Ectodermal cell (in vitro differentiated cells): Measurements from ENCODE around the gene NOXA1.

Experiments used
- H3K27ac ChIP-seq: 2 replicates; pipeline ENCODE4 v1.7.0; 2013; ENCODE audit warnings: mild to moderate bottlenecking, low read depth, low read length; ENCODE audit not compliant: insufficient read depth, poor library complexity, severe bottlenecking
- H3K27me3 ChIP-seq: 2 replicates; pipeline ENCODE4 v1.7.0; 2013; ENCODE audit warnings: mild to moderate bottlenecking, low read length; ENCODE audit not compliant: insufficient read depth, control insufficient read depth, poor library complexity, severe bottlenecking
- H3K36me3 ChIP-seq: one replicate; pipeline ENCODE4 v1.7.0; 2013; ENCODE audit warnings: low read length; ENCODE audit not compliant: control insufficient read depth, insufficient read depth
- H3K4me1 ChIP-seq: one replicate; pipeline ENCODE4 v1.7.0; 2013; ENCODE audit warnings: low read length; ENCODE audit not compliant: control insufficient read depth, insufficient read depth
- H3K4me3 ChIP-seq: 2 replicates; pipeline ENCODE4 v1.7.0; 2013; ENCODE audit warnings: low read depth, low read length, control low read depth; ENCODE audit not compliant: insufficient read depth
- H3K9me3 ChIP-seq: 2 replicates; pipeline ENCODE4 v1.7.0; 2013; ENCODE audit warnings: mild to moderate bottlenecking, low read length, moderate library complexity; ENCODE audit not compliant: control insufficient read depth
- WGBS, 2 experiments: methylation state at CpG; one replicate each; pipeline ENCODE4 v1.1.7; 2013; ENCODE audit warnings: missing lambda C conversion rate in 2 of 2; 5-methylcytosine and 5-hydroxymethylcytosine counted together

NOXA1 gene

GRCh38 chr9:137416006-137416562, 7.1 kb upstream of the NOXA1 start:
- Histone ChIP-seq H3K4me1 (peaks cover 5% of the 10 kb centered on the region), H3K27me3 (no peaks in the 10 kb centered on the region), H3K27ac (no peak overlapping the region), H3K9me3 (no peaks in the 10 kb centered on the region), H3K4me3 (no peak overlapping the region), H3K36me3 (no peaks in the 10 kb centered on the region)
- 92 to 94% methylated on average over 23 of the region's 23 CpGs for WGBS, 2 experiments

GRCh38 chr9:137416563-137417151, 6.5 kb upstream of the NOXA1 start:
- 95 to 97% methylated on average over 45 of the region's 45 CpGs for WGBS, 2 experiments
- Histone ChIP-seq H3K27me3 (no peaks in the 10 kb centered on the region), H3K4me1 (peaks cover 5% of the 10 kb centered on the region), H3K36me3 (no peaks in the 10 kb centered on the region), H3K9me3 (no peaks in the 10 kb centered on the region), H3K27ac (no peak overlapping the region), H3K4me3 (no peak overlapping the region)

GRCh38 chr9:137417161-137418021, 5.8 kb upstream of the NOXA1 start:
- WGBS, 2 experiments: 96 to 97% methylated on average over 99 of the region's 99 CpGs
- H3K36me3 ChIP-seq: no peaks in the 10 kb centered on the region
- H3K9me3 ChIP-seq: no peaks in the 10 kb centered on the region
- H3K4me3 ChIP-seq: no peak overlapping the region
- H3K27me3 ChIP-seq: peaks cover 5% of the 10 kb centered on the region
- H3K27ac ChIP-seq: no peak overlapping the region
- H3K4me1 ChIP-seq: peaks cover 5% of the 10 kb centered on the region

GRCh38 chr9:137421838-137422603, 1.2 kb upstream of the NOXA1 start:
- 7 to 10% methylated on average over 11 of the region's 11 CpGs for WGBS, 2 experiments
- Histone ChIP-seq H3K27me3 (peaks cover 27% of the 10 kb centered on the region), H3K36me3 (no peaks in the 10 kb centered on the region), H3K4me1 (no peaks in the 10 kb centered on the region), H3K9me3 (no peaks in the 10 kb centered on the region), H3K4me3 (peak overlapping the region; percentile 65), H3K27ac (no peak overlapping the region)

- WGBS, 2 experiments: 24% methylated on average over 77 of the region's 77 CpGs
- H3K27me3 ChIP-seq: peaks cover 27% of the 10 kb centered on the region
- no peaks in the 10 kb centered on the region for H3K36me3 ChIP-seq
- H3K4me1 ChIP-seq: no peaks in the 10 kb centered on the region
- no peak overlapping the region for H3K27ac ChIP-seq
- no peaks in the 10 kb centered on the region for H3K9me3 ChIP-seq
- peak overlapping the region; percentile 65 for H3K4me3 ChIP-seq
These were observed 510 bp downstream of the NOXA1 start for GRCh38 chr9:137423514-137424291.

GRCh38 chr9:137426018-137426681, 3.0 kb downstream of the NOXA1 start:
- Histone ChIP-seq H3K4me3 (no peak overlapping the region), H3K4me1 (peaks cover 6% of the 10 kb centered on the region), H3K36me3 (no peaks in the 10 kb centered on the region), H3K27me3 (peaks cover 27% of the 10 kb centered on the region), H3K9me3 (no peaks in the 10 kb centered on the region), H3K27ac (no peak overlapping the region)
- WGBS, 2 experiments: 90 to 92% methylated on average over 18 of the region's 18 CpGs

- H3K27me3 ChIP-seq: peaks cover 19% of the 10 kb centered on the region
- no peak overlapping the region for H3K27ac ChIP-seq
- no peak overlapping the region for H3K4me3 ChIP-seq
- H3K36me3 ChIP-seq: no peaks in the 10 kb centered on the region
- 86% methylated on average over 27 of the region's 27 CpGs for WGBS, 2 experiments
- no peaks in the 10 kb centered on the region for H3K9me3 ChIP-seq
- peaks cover 6% of the 10 kb centered on the region for H3K4me1 ChIP-seq
These were observed 4.5 kb downstream of the NOXA1 start for GRCh38 chr9:137427454-137428310.

- peaks cover 6% of the 10 kb centered on the region for H3K4me1 ChIP-seq
- 86 to 91% methylated on average over 6 of the region's 6 CpGs for WGBS, 2 experiments
- H3K27ac ChIP-seq: no peak overlapping the region
- no peaks in the 10 kb centered on the region for H3K36me3 ChIP-seq
- no peaks in the 10 kb centered on the region for H3K9me3 ChIP-seq
- no peak overlapping the region for H3K4me3 ChIP-seq
- peaks cover 15% of the 10 kb centered on the region for H3K27me3 ChIP-seq
These were observed 5.1 kb downstream of the NOXA1 start for GRCh38 chr9:137428311-137428630.
